Measurements from ENCODE around the gene BPI. TPM values are rescaled to one million over a fixed set of nuclear protein-coding genes. Genes with fewer than 3 reads are reported as not detected.
"Not testable (repeated sequence)": the region's sequence is repeated elsewhere in the genome, so short reads cannot be mapped to it uniquely, and the experiment has no call there.

Gene BPI
- total RNA-seq, 2 experiments from 2014 or later = not detected

DNA sequence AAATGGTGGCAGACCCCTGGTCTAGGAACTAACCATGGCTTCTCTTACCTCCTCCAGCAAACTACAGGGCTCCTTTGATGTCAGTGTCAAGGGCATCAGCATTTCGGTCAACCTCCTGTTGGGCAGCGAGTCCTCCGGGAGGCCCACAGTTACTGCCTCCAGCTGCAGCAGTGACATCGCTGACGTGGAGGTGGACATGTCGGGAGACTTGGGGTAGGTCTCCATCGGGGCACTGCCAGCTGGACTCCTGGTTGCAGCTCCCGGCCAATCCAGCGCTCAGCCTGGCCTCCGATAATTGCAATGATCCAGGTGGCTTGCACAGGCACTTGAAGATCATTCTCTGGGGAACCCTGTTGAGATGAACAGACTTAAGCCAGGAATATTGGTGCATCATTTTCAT, 50.3 kb downstream of the BPI start:
- Mint-ChIP-seq H3K9me3 (no peaks in the 10 kb centered on the region), H3K27ac (no peak overlapping the region), H3K36me3 (ENCODE audit: low read depth) (no peaks in the 10 kb centered on the region), H3K4me1 (peaks cover 7% of the 10 kb centered on the region), H3K27me3 (no peaks in the 10 kb centered on the region), H3K4me3 (no peak overlapping the region)
- ChIA-PET POLR2A (no interaction called here), CTCF (no interaction called here)
- no peak for DNase-seq

DNA sequence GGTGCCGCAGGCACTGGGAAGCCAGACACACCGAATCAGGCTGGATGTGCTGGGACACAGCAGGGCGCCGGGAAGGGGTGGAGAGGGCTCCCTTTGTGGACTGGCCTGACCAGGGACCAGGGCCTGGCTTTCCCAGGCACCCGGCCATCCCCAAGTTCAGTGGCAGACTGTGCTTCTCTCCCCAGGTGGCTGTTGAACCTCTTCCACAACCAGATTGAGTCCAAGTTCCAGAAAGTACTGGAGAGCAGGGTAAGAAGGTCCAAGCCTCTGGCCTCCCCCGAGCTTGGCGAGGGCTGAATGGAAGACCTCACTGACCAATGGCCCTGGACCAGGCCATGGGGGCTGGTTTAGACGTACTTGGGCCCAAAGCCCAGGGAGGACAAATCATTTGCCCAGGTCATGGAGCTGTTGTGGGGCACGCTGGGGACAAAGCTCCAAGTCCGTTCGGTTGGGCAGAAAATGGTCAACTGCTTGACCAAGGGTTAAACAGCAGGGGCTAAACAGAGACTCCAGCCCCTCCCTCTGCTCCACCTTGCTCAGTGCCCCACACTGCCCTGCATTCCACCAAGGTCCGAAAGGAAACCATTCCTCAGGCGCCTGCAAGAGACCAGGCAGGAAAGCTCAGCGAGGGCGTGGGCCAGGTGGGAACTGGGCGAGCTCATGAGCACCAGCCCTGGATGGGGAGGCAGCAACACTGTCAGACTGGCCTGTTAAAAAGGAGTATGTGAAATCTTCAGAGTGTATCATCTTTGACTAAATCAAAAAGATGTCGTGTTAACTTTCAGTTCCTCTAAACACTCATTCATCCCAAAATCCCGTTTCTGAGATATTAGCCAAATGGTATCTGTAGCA, 51.4 kb downstream of the BPI start:
- CTCF ChIA-PET = no interaction called here

DNA sequence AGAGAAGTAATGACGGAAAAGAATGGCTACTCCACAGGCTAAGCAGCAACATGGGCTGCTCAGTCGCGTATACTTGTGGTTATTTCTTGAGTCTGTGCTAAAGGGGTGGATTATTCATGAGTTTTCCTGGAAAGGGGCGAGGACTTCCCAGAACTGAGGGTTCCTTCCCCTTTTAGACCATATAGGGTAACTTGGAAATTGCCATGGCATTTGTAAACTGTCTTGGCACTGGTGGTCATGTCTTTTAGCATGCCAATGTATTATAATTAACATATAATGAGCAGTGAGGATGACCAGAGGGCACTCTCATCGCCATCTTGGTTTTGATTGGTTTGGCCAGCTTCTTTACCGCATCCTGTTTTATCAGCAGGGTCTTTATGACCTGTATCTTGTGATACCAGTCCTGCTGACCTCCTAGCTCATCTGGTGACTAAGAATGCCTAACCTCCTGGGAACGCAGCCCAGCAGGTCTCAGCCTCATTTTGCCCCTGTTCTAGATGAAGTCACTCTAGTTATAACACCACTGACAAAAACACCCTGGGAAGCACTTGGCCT, 53.8 kb downstream of the BPI start:
- Mint-ChIP-seq H3K27ac (no peak overlapping the region), H3K4me3 (no peak overlapping the region), H3K27me3 (no peaks in the 10 kb centered on the region), H3K36me3 (ENCODE audit: low read depth) (no peaks in the 10 kb centered on the region), H3K9me3 (no peaks in the 10 kb centered on the region), H3K4me1 (peaks cover 7% of the 10 kb centered on the region)
- peak; percentile 19 for DNase-seq
- CTCF ChIA-PET = interaction anchor here (1.7 kb wide), 1 partner anchor 300 kb away, joined by 3 read pairs; no protein-coding TSS in a partner anchor
- POLR2A ChIA-PET = no interaction called here

More for the DNA sequence above, 51.4 kb downstream of the BPI start:
- no peak for DNase-seq
- no peaks in the 10 kb centered on the region for H3K36me3 Mint-ChIP-seq (ENCODE audit: low read depth)
- H3K4me1 Mint-ChIP-seq = peaks cover 7% of the 10 kb centered on the region
- H3K9me3 Mint-ChIP-seq = no peaks in the 10 kb centered on the region
- H3K27me3 Mint-ChIP-seq = no peaks in the 10 kb centered on the region
- POLR2A ChIA-PET = no interaction called here
- no peak overlapping the region for H3K27ac Mint-ChIP-seq
- H3K4me3 Mint-ChIP-seq = no peak overlapping the region

DNA sequence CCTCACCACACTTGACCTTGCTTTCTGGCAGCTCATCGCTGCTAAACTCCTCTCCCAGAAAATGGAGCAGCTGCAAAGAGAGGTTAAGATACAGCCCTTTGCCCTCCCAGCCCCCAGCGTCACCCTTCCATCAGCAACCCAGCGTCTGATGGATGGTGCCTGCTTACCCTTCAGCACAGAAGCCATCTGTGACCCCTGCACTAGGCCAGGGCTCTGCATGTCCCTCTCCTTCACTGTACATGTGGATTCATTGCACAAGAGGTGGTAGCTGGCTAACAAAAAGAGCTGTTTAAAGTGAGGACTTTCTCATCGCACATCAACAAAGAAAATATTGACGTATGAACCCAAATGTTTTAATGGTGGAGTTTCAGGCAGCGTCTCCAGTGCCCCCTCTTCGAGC, 54.6 kb downstream of the BPI start:
- H3K4me3 Mint-ChIP-seq = no peak overlapping the region
- H3K9me3 Mint-ChIP-seq = no peaks in the 10 kb centered on the region
- peaks cover 7% of the 10 kb centered on the region for H3K4me1 Mint-ChIP-seq
- H3K36me3 Mint-ChIP-seq (ENCODE audit: low read depth) = no peaks in the 10 kb centered on the region
- ChIA-PET CTCF (no interaction called here), POLR2A (no interaction called here)
- no peak for DNase-seq
- no peak overlapping the region for H3K27ac Mint-ChIP-seq
- H3K27me3 Mint-ChIP-seq = no peaks in the 10 kb centered on the region

DNA sequence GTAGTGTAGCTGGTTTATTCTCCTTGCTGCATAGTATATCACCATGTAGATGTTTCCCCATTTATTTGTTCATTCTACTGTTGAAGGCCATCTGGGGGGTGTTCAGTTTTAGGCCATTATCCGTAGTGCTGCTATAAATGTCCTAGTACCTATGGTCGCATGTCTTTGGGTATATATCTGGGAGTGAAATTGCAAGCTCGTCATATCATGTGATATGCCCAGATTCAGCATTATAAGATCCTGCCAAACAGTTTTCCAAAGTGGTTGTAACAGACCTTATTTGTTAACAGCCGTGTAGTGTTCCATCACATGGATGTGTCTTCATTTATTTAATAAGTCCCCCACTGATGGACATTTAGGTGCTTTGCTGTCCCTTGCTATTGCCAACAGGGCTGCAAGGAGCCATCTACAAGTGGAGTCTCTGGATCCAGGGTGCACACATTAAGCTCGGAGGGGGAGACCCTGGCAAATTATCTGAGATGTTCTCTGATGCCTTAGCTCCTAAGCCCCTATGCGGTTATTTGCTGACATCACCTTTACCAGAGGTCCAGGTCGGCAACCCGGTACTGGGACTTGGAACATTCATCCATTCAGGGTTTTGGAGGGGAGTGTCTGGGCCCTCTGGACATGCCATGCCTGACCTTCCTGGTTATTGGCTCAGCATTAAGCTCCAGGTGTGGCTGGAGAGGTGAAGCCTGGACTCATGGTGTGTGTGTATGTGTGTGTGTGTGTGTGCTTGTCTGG, 59.2 kb downstream of the BPI start:
- H3K4me3 Mint-ChIP-seq = no peak overlapping the region
- no peaks in the 10 kb centered on the region for H3K36me3 Mint-ChIP-seq (ENCODE audit: low read depth)
- H3K9me3 Mint-ChIP-seq = no peaks in the 10 kb centered on the region
- POLR2A ChIA-PET = no interaction called here
- no peaks in the 10 kb centered on the region for H3K4me1 Mint-ChIP-seq
- no peak for DNase-seq
- peaks cover 2% of the 10 kb centered on the region for H3K27me3 Mint-ChIP-seq
- no peak overlapping the region for H3K27ac Mint-ChIP-seq
- CTCF ChIA-PET = no interaction called here

DNA sequence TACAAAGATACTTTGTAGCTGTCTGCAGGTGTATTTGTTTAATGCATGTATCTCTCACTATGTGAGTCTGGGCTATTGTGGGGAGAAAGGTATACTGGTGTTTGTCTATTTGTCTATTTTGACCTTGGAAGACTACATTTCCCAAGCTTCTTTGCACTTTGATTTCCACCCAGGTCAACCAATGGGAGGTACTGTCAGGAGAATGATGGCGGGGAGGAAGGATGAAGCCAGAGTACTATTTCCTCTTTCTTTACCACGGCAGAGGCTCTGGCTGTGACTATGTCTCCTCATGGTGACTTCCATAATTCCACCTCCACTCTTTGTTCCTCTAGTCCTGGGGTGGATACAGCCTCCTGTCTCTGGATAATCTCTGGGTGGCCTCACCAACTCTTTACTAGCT, 65.4 kb downstream of the BPI start:
- Mint-ChIP-seq H3K27me3 (peaks cover 13% of the 10 kb centered on the region), H3K27ac (no peak overlapping the region), H3K36me3 (ENCODE audit: low read depth) (no peaks in the 10 kb centered on the region), H3K4me3 (no peak overlapping the region), H3K9me3 (no peaks in the 10 kb centered on the region), H3K4me1 (no peaks in the 10 kb centered on the region)
- ChIA-PET CTCF (no interaction called here), POLR2A (no interaction called here)
- DNase-seq = no peak

DNA sequence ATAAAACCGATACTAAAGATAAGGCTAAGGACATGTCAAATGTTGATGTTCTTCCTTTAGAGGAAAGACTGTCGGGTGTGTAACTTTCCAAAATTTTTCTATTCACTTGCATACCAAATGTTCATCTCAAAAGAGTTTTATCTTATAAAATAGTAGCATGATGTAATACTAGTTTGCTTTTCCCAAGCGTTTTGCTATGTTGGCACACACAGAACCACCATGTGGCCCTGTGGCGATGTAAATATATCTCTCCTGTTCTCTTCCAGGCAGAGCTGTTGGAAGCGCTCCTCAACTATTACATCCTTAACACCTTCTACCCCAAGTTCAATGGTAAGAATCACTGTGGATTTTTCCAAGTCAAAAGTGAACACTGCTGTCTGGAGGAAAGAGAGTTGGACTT, 68.8 kb downstream of the BPI start:
- no peaks in the 10 kb centered on the region for H3K36me3 Mint-ChIP-seq (ENCODE audit: low read depth)
- DNase-seq = no peak
- no peaks in the 10 kb centered on the region for H3K9me3 Mint-ChIP-seq
- POLR2A ChIA-PET = no interaction called here
- no peak overlapping the region for H3K4me3 Mint-ChIP-seq
- H3K4me1 Mint-ChIP-seq = no peaks in the 10 kb centered on the region
- CTCF ChIA-PET = interaction anchor here (1.2 kb wide), 1 partner anchor 16 kb away, joined by 3 read pairs; no protein-coding TSS in a partner anchor
- peaks cover 13% of the 10 kb centered on the region for H3K27me3 Mint-ChIP-seq
- no peak overlapping the region for H3K27ac Mint-ChIP-seq

DNA sequence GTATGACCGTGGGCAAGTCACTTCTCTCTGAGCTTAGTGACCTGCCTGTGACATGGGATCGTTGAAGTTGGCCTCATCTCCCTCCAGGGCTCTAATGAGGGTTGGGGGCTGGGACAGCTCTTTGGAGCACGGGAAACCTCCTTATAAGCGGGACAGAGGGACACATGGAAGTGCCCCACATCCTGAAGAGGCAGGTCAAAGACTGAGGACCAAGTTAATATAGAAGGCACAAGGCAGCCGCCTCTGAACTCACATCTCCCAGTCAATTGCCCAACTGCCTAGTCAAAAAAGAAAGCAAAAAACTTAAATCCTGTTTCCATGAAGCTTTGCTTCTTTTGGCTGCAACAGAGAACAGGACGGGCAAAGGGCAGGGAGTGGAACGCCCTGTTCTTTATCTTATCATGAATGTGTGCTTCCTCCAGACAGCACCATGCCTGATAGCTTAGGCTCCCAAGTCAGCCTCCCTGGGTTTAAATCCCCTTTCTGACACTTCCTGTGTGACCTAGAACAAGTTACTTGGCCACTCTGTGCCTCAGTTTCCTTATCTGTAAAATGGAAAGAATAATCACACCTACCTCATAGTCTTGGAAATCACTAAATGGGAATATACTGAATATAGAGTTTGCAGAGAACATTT, 69.4 kb downstream of the BPI start:
- Mint-ChIP-seq H3K4me1 (no peaks in the 10 kb centered on the region), H3K36me3 (ENCODE audit: low read depth) (no peaks in the 10 kb centered on the region), H3K4me3 (no peak overlapping the region), H3K9me3 (no peaks in the 10 kb centered on the region), H3K27ac (no peak overlapping the region), H3K27me3 (peaks cover 13% of the 10 kb centered on the region)
- POLR2A ChIA-PET = no interaction called here
- CTCF ChIA-PET = interaction anchor here (1.2 kb wide), 1 partner anchor 17 kb away, joined by 3 read pairs; no protein-coding TSS in a partner anchor
- no peak for DNase-seq

DNA sequence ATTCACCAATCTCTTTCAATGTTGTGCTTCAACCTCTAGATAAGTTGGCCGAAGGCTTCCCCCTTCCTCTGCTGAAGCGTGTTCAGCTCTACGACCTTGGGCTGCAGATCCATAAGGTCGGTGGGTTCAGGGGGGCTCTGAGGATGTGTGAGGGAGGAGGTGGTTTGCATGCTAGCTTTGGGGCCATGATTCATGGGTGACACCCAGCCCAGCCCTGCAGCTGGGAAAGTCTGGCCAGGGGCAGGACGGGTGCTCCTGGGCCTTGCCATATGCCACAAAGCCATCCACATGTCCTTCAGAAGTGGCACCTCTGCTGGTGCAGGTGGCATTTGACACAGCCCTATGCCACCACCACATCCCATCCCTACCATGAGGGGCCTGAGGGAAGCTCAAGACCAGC, 69.9 kb downstream of the BPI start:
- no peak overlapping the region for H3K4me3 Mint-ChIP-seq
- peaks cover 13% of the 10 kb centered on the region for H3K27me3 Mint-ChIP-seq
- no peak overlapping the region for H3K27ac Mint-ChIP-seq
- DNase-seq = no peak
- no peaks in the 10 kb centered on the region for H3K4me1 Mint-ChIP-seq
- H3K9me3 Mint-ChIP-seq = no peaks in the 10 kb centered on the region
- POLR2A ChIA-PET = no interaction called here
- no peaks in the 10 kb centered on the region for H3K36me3 Mint-ChIP-seq (ENCODE audit: low read depth)
- CTCF ChIA-PET = no interaction called here

DNA sequence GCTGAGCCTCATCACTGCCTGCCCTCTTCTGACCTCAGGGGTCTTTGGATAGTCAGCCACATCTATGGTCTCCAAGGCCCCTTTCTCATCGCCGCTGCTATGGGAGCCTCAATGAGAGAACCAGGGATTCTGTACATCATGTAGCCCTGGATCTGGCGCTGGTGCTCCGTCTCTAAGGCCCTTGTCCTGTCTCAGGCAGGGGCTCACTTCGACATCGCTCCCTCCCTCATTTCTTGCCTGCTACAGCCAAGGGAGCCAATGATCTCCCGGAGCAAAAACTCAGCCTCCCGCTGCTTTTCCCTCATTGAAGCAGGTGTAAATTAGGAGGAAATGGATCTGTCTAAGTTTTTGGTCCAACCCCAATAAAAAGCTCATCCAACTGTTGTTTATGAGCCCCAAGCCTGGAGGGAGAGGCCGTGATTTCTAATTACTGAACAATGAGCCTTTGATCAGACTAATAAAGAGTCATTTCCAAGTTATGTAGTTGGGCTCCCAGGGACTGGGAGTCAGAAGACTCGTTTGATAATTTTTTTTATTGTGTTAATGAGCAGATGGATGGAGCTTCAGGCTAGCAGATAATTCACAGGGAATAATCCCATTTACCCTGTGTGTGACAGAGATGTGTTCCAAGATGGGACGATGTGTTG, 73.2 kb downstream of the BPI start:
- Mint-ChIP-seq H3K9me3 (no peaks in the 10 kb centered on the region), H3K27ac (no peak overlapping the region), H3K4me3 (no peak overlapping the region), H3K4me1 (no peaks in the 10 kb centered on the region), H3K36me3 (ENCODE audit: low read depth) (no peaks in the 10 kb centered on the region), H3K27me3 (peaks cover 8% of the 10 kb centered on the region)
- DNase-seq = no peak
- POLR2A ChIA-PET = no interaction called here
- CTCF ChIA-PET = no interaction called here

DNA sequence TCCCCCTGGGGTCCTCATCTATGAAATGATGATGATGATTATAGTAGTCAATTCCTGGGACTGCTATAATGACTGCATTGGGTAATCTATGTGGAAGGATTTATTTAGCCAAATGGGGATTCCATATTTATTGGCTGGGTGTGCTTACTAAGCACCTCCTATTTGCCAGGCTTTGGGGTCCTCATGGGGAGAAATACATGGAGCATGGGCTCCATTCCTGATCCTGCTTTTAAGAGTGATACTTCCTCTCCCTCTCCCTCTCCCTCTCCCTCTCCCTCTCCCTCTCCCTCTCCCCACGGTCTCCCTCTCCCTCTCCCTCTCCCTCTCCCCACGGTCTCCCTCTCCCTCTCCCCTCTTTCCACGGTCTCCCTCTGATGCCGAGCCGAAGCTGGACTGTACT, 73.9 kb downstream of the BPI start:
- H3K4me1 Mint-ChIP-seq; H3K36me3 Mint-ChIP-seq (ENCODE audit: low read depth); H3K4me3 Mint-ChIP-seq: not testable (repeated sequence)

DNA sequence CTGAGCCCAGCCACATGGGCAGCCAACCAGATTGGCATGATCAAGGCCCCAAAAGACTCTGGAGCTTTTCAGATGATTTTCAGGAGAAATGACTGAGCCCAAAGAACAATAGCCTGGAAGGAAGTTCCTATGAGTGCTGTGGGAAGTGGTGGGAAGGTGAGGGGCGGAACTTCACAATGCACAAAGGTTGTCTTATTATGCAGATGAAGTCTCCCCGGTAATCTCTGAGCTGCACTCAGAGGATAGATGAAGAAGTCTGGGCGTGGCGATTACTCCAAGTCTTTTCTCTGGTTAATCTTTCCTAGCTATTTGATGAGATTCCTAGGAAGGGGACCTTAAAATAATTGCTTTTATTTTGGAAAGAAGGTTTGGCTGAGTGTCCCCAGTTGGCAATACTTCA, 79.2 kb downstream of the BPI start:
- Mint-ChIP-seq H3K9me3 (peaks cover 4% of the 10 kb centered on the region), H3K4me1 (no peaks in the 10 kb centered on the region), H3K27me3 (peaks cover 7% of the 10 kb centered on the region), H3K36me3 (ENCODE audit: low read depth) (no peaks in the 10 kb centered on the region), H3K27ac (no peak overlapping the region), H3K4me3 (no peak overlapping the region)
- POLR2A ChIA-PET = no interaction called here
- CTCF ChIA-PET = no interaction called here
- no peak for DNase-seq

More for the DNA sequence above, 73.9 kb downstream of the BPI start:
- H3K27me3 Mint-ChIP-seq, POLR2A ChIA-PET, DNase-seq, CTCF ChIA-PET, H3K9me3 Mint-ChIP-seq, H3K27ac Mint-ChIP-seq: not testable (repeated sequence)

DNA sequence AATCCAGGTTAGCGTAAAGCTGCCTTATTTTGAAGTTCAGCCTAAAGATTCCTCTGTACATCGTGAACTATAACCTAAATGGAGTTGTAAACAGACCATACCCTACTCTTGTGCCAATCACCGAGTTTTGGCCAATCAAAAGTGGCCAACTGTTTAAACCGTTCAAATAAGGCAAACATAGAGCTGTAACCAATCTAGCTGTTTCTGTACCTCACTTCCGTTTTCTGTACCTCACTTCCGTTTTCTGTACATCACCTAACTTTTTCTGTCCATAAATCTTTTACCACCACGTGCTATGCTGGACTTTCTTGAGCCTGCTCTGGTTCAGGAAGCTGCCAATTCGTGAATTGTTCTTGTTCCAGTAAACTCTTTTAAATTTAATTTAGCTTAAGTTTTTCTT, 82.0 kb downstream of the BPI start:
- Mint-ChIP-seq H3K4me1 (no peaks in the 10 kb centered on the region), H3K27ac (no peak overlapping the region), H3K27me3 (peaks cover 9% of the 10 kb centered on the region), H3K36me3 (ENCODE audit: low read depth) (no peaks in the 10 kb centered on the region), H3K9me3 (peaks cover 4% of the 10 kb centered on the region), H3K4me3 (no peak overlapping the region)
- ChIA-PET CTCF (no interaction called here), POLR2A (no interaction called here)
- DNase-seq = no peak
